GM18526 (cell line): ENCODE results near the gene LCE1F.

Source experiments
- POLR2A ChIP-seq: IDR thresholded peaks from 3 replicates; pipeline ENCODE4 v1.6.1; 2011; ENCODE audit not compliant: insufficient read length; ENCODE audit errors: extremely low read depth

Gene LCE1F, protein sequence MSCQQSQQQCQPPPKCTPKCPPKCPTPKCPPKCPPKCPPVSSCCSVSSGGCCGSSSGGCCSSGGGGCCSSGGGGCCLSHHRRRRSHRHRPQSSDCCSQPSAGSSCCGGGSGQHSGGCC

DNA sequence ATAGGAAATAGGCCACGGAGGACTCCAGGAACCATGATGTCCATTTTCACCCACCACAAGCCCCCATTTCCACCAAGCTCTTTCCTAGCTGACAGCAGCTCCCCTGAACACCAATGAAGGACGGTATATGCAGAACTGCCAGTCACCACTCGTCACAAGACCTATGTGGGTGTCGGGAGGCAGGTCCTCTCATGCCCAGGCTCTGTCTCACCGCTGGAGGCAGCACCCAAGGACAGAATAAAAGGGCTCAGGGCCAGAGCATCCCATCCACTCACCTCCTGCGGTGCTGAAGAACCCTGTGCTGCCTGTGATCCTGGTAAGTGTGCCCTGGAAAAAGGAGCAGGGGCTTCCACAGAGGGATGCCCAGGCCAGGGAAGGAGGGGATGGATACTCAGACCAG lies at the start of gene LCE1F:
TSS of gene LCE1F (plus strand) at position 266 of the 400 bp plus-strand sequence. CDS start 1,232 bp downstream, outside the sequence.
- TF ChIP-seq POLR2A, result no peak

DNA sequence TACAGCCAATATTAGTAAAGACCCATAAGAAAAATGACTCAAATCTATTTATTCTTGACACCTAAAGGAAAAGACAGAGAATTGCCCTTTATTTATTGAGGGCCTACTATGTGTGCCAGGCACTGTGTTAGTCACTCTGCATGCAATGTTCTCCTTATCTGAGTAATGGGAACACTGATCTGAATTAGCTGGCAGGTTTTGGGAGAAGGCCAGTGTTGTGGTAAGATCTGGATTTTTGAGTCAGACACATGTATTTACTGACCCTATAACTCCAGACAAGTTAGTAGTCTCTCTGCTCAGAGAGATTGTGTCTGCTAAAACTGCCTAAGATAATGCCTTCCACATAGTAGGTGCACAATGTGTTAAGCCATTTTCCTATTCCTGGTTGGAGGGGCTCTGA lies 49.7 kb upstream of the LCE1F start:
- no peak for TF ChIP-seq POLR2A

DNA sequence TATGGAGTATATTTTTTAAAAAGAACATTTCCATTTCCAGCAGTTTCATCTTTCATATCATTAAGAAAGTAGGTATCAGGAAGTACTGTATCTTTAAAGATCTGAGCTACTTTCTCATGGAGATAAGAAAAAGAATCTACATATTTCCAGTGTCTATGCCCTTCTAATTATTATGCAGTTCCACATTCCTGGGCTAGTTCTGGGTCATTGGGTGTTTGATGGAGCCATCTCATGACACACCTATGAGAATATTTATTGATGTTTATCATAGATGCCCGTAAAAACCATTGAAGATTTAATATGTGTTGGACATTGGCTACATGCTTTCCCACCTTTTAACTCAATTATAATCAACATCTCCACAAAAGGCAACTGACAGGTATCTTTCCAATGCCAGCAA lies 46.0 kb upstream of the LCE1F start:
- TF ChIP-seq POLR2A, result no peak

DNA sequence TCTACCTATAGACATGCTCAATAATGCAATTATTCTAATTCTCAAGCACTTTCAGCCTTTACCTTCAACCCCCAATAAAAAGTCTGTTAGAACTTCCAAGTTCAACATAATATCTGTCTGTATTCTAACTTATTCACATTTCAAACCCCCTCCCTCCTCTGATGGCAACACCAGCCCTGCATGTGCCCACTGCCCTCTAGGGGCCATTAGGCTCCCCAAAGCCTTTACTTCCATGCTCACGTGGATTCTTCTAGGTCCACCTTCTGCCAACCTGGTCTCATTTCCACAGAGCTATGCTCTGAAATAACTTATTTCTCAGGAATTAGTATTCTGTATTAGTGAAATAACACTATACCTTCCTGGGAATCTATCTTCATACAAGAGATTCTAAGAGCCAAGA lies 39.3 kb upstream of the LCE1F start:
- TF ChIP-seq POLR2A, result no peak

DNA sequence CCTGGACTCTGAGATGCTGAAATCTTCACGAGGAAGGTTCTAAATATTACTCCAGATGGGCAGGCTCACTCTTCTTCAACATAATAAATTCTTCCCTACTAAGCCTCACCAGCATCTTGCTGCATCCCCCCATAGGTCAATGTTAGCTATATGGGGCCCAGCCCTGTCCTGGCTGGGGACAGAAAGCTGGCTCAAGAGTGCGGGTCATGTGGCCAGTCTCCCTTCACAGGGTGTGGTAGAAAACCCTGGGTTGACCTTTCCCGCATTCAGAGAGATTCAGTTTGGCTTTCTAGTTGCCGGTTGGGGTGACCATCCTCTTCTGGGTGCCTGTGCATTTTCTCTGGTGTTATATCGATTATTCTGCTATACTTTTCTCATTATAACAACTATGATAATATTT lies 36.9 kb upstream of the LCE1F start:
- no peak for TF ChIP-seq POLR2A

DNA sequence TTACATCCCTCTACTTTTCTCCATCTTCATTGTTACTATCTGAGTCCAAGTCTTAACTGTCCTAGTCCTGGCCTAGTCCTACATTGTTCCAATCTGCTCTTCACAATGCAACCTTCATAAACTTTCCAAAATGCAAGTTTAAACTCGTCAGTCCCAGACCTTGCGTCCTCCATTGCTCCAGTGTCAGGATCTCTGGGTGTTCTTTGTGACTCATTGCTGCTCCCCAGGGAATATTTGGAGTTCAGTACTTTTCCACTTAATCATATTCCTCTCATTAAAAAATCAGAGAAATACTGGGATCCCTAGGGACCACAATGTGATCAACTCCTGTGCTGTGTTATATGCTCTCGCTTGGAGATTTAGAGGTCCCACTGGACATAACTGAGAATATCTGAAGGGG lies 35.1 kb upstream of the LCE1F start:
- TF ChIP-seq POLR2A, result no peak

DNA sequence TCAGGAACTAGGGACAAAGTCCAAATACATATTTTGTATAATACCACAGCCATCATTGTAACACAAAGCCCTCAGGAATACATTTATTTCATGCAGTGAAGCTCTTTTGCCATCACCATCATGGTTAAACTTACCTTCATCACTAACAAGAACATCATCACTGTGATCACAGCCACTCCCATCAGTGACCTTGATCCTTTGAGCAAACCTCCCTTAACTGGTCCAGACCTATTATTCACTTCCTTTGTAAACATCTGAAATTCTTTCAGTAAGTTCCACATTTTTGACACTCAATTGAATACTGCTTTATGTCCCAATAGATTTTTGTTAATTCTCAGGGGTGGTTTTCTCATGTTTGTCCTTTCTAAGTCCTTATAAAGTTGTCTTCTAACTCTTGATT lies 33.3 kb upstream of the LCE1F start:
- TF ChIP-seq POLR2A, result no peak

DNA sequence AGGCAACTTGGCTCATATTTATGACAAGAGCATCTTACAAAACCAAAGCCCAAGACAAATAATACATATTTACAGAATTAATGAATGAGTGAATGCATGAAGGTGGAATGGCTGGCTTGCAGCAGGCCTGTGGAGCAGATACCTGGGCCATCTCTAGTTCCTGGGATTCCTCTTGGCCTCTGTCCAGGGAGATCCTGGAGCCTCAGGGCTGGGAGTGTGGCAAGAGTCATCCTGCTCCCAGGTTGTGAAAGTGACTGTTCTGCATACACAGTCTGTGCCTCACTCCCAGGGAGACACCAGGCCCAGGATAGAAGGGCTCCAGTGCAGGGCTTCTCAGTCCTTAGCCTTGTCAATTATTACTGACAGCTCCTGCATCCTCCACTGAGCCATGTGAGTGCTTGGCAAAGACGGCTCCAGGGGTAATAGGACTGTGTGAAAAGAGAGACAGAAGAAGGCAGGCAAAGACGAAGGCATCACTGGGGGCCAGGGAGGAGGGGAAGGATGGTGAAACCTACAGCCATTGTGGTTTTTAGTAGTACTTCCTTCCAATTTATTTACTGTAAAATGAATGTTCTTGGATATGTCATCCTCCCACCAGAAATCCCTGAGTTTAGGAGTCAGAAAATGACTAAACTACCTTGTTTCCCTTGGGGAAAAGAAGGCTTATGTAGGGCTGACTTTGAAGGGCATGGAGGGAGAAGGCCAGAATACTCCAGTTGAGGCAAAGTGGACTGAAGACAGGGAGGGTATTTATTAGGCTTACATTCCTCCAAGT lies 31.4 kb upstream of the LCE1F start:
- TF ChIP-seq POLR2A, result no peak

DNA sequence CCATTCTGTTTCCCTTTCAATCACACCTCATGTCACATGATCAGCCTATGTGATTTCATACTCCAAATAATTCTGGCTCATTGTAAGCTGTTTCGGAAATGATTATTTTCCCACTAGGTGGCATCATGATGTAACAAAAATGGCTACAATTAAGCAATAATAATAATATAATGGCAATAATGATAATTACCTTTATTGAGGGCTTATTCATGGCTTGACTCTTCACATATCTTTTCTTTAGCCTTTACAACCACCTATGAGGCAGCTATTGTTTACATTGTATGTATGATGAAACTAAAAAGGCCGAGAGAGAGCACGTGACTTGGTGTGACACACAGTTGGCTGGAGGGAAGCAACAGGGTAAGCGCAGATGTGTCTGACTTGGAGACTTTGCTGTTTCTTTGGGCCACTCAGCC lies 29.6 kb upstream of the LCE1F start:
- TF ChIP-seq POLR2A, result no peak

DNA sequence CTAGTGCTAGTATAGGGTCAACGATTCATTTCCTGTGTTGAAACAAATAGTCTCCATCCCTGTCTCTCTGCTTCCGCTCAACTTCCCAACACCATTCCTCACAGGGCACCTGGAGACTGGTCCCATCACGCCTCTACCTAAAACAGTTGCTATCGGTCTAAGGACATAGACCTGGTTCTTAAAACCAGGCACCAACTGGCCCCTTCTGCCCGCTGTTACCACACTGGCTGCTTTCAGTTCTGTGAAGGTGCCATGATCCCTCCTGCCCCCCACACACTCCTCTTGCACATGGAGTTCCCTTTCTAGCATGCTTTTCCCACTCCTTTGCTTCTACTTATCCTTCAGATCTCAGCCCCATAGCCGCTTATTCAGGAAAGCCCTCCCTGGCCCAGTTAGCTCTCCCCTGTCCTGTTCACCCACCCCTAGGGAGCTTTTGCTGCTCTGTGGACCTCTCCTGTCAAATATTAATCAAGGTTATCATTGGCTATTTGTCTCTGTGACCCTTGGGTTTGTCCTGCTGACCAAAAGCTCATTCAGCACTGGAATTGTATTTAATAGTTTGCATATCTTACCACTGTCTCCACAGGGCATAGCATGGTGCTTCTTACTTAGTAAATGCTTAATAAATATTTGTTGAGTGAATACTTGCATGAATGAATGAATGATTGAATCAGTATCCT lies 29.0 kb upstream of the LCE1F start:
- no peak for TF ChIP-seq POLR2A

DNA sequence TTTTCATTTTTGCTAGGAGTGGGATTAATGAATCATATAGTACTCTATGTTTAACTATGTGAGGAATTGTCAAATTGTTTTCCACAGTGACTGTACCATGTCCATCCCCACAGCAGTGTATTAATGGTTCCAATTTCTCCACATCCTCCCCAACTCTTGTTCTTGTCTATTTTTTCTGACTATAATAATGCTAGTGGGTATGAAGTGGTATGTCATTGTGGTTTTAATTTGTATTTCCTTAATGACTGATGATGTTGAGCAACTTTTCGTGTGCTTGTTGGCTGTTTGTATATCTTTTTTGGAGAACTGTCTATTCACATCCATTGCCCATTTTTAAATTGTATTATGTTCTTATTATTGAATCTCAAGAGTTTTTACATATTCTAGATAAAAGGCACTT lies 27.1 kb upstream of the LCE1F start:
- TF ChIP-seq POLR2A, result no peak

DNA sequence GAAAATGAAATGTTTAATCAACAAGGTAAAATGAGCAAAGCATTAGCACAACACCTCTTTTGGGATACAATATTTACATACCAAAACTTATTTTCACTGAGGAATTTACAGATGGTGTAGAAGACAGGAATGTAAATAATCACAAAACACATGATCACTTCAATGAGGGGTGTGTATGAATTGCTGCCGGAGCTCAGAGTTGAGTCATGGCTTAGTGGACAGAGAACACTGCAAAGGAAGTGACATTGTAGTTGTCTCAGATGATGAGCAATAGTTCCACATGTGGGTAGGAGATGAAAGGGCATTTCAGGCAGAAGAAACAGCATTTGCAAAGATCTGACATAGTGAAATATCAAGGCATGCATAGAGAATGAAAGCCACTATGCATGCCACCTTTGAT lies 22.7 kb upstream of the LCE1F start:
- no peak for TF ChIP-seq POLR2A

DNA sequence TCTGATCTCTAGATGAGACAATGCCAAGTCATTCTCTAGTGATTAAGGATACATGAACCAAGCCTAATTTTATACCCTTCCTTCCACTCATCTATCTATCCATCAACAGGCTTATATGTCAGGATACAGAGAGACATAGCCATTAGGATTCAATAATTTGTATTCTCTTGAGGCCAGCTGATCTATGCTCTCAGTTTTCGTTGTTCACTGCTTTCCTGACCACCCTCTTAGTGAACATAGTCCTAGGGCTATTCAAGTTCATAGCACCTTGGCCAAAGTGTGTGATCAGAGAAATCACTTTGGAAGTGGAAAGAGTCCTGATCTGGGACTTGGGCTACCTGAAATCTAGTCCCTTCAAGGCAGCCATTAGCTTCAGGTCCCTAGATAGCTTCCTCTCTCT lies 21.4 kb upstream of the LCE1F start:
- TF ChIP-seq POLR2A, result no peak

DNA sequence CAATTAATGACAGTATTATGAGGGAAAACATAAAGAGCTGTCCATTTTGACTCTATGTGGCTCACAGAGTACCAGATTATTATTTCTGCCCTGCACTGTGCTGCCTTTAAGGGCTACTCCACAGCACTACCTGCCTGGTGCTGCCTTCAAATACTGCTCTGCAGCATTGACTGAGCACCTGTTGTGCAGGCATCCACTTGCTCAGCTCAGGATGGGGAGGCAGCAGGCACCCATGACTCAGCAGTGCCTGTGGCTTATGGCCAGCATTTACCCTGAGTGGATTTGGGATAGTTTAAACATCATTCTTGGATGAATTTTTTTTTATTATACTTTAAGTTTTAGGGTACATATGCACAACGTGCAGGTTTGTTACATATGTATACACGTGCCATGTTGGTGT lies 18.1 kb upstream of the LCE1F start:
- no peak for TF ChIP-seq POLR2A

DNA sequence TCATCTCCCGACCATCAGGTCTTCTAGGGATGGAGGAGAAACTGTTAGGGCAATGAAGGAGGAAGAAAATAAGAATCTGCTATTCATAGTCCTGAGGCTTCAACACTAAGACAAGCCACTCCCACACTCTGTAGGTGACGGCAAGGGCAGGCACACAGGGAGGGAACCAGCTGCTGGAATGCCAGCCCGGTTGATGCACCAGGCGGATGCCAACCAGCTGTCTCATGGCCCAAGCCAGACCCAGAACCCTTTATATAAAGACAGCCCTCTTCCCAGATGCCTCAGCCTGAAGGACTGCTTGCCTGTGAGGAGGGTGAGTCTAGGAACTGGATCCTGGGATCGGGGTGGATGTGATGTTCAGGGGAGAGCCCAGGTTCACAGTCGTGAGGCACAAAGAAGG lies 17.2 kb upstream of the LCE1F start, which contains the start of gene KPRP:
TSS of gene KPRP (plus strand) at position 279 of the 400 bp plus-strand sequence. CDS start 1,564 bp downstream, outside the sequence.
- no peak for TF ChIP-seq POLR2A

DNA sequence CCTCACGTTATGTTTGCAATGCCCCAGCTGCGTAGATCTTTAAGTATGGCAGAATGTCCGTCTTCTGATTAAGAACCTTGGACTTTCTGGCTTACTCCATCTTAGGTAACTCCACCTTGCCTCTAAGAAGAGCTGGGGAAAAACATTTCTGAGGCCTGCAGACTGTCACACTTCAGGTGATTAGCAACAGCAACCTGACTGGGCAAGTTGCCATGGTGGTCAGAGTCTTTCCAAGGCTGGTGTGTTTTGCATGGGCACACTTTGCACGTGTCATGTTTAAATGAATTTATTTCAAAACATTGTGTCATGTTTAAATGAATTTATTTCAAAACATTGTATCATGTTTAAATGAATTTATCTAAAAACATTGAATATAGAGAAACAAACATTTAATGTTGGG lies 16.3 kb upstream of the LCE1F start:
- TF ChIP-seq POLR2A, result no peak
